ENCODE data around the gene KLK6.
A peak's percentile ranks its signal among the peaks of the same experiment; 100 is the strongest.

Gene KLK6

GRCh38 chr19:50969413-50969760, at the start of gene KLK6:
Gene KLK6 (minus strand): TSS chr19:50969591. CDS start chr19:50968104, 1,487 bp downstream.
- DNase-seq, result no peak

DNA sequence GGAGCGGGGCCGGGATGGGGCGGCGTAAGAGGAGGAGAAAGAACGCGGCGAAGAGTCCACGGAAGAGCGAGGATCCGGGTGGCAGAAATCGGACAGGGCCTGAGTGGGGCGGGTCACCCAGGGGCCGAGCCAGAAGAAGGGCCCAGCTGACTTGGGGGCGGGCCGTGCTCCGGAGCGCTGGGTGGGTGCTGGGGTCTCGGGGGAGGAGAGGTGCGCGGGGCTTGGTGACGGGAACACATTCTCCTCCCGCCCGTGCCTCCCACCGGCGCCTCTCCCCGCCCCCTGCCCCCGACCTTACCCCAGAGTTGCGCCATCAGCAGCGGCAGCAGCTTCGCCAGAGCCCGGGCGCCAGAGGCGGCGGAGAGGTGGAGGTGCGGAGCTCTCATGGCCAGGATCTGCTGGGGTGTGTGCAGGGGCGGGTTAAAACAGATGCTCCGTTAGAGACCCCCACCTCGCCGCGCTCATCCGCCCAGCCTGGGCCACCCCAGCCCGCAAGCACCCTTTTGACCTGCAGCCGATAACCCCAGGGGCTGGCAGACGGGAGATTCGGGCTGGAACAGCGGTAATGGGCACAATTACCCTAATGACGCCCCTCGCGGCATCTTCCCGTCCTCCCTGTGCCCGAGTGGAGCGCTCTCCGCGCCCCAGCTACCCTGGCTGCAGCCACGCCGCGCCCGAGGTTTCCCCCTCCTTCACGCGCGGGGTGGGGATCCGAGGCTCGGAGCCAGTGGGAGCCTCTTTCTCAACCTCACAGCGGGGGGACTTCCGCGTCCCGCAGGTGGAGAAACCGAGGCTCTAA, 49.6 kb upstream of the KLK6 start:
- DNase-seq, result no peak

GRCh38 chr19:51016798-51017683, 47.6 kb upstream of the KLK6 start:
- DNase-seq, result peak; percentile 27 to 52

DNA sequence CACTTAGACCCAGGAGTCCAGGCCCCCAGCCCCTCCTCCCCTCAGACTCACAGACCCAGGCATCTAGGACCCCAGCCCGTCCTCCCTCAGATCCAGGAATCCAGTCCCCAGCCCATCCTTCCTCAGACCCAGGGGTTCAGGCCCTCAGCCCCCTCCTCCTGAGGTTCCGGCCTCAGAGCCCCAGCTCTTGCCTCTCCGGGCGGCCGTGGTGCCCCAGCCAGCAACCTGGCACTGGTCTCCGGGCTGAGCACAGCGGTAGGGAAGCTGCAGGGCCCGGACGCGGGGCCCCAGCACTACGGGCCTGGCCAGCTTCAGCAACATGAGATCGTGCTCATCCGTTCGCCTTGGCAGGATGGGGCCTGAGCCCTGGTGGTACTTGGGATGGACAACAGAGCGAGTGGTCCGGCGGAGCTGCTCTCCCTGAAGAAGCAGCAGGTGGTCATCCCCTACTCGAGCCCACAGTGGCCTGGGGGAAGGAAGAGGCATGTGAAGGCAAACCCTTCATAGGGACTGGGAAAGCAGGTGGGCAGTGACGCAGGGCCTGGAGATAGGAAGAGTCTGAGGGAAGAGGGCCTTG, 46.4 kb upstream of the KLK6 start:
- no peak for DNase-seq

DNA sequence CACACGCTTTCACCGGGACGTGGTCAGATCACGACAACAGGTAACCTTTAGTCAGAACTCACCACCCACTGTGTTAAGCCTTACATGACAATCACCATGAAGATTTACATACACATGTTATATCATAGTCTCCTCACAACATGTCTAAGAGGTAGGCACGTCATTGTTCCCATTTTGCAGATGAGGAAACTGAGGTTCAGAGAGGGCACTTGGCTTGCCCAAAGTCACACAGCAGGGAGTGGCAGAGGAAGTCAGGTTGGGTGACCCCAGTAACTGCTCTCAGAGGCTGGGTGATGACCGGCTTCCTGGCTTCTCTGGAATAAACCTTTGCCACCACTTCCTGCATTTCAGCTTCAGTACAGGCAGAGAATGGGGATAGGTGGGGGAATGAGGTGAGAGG, 44.9 kb upstream of the KLK6 start:
- no peak for DNase-seq

DNA sequence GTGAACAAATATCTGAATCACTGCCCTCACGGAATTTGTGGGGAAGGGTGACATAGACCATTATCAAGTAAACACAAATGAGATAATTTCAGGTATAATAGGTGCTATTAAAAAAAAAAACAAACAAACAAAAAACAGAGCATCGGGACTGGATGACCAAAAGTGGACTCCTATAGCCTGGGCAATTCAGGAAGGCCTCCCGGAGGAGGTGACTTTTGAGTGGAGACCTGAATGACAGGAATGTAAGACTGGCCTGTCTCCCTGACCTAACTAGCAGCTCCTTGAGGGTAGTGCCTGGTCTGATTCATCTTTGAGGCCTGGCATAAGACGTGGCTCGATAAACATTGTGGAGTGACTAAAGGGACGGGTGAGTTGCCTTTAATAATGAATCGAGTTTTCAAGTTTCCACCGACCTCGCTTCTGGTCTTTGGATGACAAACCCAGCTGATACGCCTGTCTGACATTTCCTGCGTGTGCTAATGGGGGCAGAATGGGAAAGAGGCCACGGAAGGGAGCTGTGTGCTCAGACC, 43.3 kb upstream of the KLK6 start:
- DNase-seq, result no peak

DNA sequence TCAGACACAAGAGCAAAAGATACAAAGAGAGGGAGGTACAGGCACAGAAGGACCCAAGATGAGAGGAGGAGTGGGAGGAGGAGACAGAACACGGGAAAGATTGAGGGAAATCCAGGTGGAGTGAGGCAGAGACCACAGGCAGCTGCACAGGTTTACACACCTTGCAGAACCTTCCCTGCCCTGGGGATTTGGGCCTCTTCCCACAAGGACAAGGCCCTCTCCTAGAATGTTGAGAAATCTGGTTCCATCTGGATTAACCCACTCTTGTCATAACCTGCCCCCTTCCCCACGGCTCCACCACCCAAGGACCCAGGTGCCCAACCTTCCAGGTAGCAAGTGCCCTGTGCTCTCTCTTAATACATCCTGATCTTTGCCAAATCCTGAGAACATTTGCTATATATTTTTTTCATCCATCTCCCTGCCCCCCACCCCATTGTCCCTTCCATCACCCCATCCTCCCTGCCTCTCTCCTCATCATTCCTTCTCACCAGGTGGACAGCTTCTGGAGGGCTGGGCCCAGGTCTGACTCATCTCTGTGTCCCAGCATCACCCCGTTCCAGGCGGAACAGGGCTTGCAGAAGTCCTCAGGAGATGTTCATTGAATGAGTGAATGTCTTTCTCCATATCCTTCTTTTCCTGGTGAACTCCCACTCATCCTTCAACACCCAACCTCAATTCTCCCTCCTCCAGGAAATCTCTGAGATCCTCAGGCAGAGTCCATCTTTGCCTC, 40.8 kb upstream of the KLK6 start:
- DNase-seq, result no peak

- DNase-seq, result no peak
These were observed 39.9 kb upstream of the KLK6 start for GRCh38 chr19:51009061-51009891.

- DNase-seq, result no peak
These were observed 38.1 kb upstream of the KLK6 start for GRCh38 chr19:51007488-51007887.

DNA sequence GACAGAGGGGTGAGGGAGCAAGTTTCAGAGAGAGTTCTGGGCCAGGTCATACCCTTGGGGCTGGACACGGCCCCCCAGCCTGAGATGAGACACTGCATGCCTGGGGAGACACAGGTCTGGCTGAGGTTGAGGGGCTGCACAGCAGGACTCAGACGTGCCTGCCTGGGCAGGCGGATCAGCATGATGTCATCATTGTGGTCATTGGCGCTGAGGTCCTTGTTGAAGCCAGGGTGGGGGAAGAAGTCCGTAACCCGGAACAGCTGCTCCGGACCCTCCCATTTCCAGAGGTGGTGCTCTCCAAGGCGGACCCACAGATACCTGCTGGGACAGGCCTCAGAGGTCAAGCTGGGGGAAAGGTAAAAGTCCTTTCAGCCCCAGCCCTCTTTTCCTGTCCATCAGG, 37.0 kb upstream of the KLK6 start:
- no peak for DNase-seq

- DNase-seq, result no peak
These were observed 35.9 kb upstream of the KLK6 start for GRCh38 chr19:51005248-51005647.

DNA sequence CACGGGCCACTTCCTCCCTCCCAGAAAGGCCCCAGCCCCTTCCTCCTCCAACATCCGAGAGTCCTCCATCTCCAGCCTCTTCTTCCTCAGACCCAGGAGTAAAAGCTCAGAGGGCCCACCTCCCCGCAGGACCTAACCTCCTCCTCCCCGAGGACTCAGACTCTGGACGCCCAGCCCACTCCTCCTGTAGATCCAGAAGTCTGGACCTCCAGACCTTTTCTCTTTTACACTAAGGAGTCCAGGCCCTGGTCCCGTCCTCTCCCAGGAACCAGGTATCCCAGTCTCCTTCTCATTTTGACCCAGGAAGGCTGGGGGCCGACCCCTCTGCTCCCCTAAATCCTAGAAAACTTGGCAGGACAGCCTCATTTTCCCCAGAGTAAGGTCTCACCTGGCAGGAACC, 33.9 kb upstream of the KLK6 start:
- no peak for DNase-seq

DNA sequence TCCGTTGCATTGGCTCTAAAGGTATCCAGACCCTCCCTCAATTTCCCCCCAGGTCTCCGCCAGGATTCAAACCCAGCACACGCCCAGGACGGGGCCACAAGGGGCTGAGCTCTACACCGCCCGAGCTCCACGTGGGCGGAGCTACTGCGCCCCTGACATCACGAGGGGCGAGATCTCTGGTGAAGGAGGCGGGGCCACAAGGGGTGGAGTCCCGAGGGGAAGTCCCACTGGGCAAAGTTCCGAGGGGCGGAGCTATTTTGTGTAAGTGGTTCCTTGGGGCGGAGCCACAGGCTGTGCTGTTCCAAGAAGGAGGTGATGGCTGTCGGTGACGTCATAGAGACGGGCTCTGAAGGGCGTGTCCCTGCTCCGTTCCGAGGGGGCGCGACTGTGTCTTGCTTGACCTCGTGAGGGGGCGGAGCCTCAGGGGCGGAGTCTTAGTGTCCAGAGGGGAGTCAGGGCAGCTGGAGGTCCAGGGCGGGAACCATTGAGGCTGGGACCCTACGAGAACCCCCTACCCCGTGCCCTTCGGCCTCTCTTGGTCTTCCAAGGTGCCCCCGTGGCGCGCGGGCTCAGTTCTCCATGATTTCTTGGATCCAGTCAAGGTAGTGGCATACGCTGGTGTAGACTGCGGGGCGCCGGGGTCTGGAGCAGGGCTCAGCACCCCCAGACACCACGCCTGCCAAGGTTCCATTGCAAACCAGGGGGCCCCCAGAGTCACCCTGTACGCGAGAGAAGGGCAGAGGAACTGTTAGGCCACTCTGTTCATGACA, 33.3 kb upstream of the KLK6 start:
- DNase-seq, result peak in 1 of 2 donors; percentile 14

- no peak for DNase-seq
These were observed 32.7 kb upstream of the KLK6 start for GRCh38 chr19:51002089-51002532.

DNA sequence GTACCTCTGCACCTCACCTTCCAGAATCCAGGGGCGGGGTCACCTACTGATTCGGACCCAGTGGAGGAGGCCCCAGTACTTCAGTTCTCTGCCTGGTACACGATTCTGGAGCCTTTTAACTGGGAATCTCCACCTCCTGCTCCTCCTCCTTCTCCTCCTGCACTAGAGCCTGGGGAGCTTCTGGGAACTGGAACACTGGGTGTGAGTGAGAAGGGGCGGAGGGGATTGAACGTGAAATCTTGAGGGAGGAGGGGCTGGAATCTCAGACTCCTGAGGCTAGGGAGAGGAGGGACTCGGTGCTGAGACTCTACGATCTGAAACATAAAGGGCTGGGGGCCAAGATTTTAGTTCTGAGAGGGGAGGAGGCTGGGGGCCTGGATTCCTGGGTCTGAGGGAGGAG, 32.1 kb upstream of the KLK6 start, which contains the start of gene KLK8:
TSS of gene KLK8 (minus strand) at position 90 of the 400 bp plus-strand sequence. CDS start 437 bp downstream, outside the sequence.
- DNase-seq, result no peak

- DNase-seq, result no peak
These were observed 31.6 kb upstream of the KLK6 start for GRCh38 chr19:51000981-51001380.

DNA sequence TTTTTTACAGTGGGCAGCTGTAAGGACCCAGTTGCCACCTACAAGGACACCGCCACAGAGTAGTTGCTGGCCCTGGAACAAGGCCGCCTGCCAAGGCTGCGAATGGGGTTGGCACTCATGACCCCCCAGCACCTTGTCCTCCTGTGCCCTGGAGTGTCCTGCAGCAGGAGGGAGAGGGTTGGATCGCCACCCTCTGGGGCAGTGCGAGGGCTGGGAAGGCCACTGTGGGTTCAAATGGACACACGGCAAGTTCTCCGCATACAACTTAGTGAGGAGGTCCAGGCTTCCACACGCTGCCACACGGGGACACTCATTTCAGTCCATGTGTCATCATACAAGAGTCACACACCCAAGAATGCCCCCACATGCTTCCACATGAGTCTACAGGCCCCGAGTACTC, 31.0 kb upstream of the KLK6 start:
- no peak for DNase-seq

GRCh38 chr19:50998686-50999085, 29.3 kb upstream of the KLK6 start:
- DNase-seq, result no peak

- DNase-seq, result no peak
These were observed 28.7 kb upstream of the KLK6 start for GRCh38 chr19:50998061-50998460.

- DNase-seq, result no peak
These were observed 24.7 kb upstream of the KLK6 start for GRCh38 chr19:50994129-50994528.

DNA sequence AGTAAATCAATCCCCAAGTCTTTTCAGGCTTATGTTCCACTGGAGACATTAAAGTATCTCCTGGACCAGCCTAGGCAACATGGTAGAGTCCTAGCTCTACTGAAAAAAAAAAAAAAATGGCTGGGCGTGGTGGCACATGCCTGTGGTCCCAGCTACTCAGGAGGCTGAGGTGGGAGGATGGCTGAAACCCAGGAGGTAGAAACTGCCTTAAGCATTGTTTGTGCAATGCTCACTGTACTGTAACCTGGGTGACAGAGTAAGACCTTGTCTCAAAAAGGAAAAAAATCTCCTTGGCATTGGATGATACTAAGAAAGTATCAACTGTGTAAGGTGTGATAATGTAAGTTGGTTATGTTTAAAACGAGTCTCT, 23.3 kb upstream of the KLK6 start:
- DNase-seq, result no peak
